Peyer's patch (tissue), 4 donors: Measurements from ENCODE around the gene OBSCN.

Experiments
- CTCF ChIP-seq, 6 experiments: fragments of 450-650 bp in 4 of 6; fragments of 200-600 bp in 2 of 6; sonication (generic) in 1 of 6; IDR thresholded peaks; one replicate each; pipeline ENCODE4 v1.5.1; 2017 to 2019; ENCODE audit warnings: antibody characterized with exemption in 6 of 6, mild to moderate bottlenecking in 3 of 6, moderate library complexity in 1 of 6
- POLR2A ChIP-seq, 2 donors: fragments of 450-650 bp; IDR thresholded peaks; one replicate each; pipeline ENCODE4 v1.5.1; 2017; ENCODE audit warnings: antibody characterized with exemption in 2 of 2, mild to moderate bottlenecking in 2 of 2, moderate library complexity in 2 of 2

GRCh38 chr1:228346731-228347130, 138.9 kb downstream of the OBSCN start:
- no peak for TF ChIP-seq CTCF (IDR thresholded peaks at IDR 0.05)
- TF ChIP-seq POLR2A (IDR thresholded peaks at IDR 0.05), result no peak
